Activated CD4-positive, alpha-beta T cell treated with anti-CD3 and anti-CD28 coated beads, Interleukin-2, amount 50 U/mL, for 16 hours (primary cell): ENCODE data around the gene BAZ2B.

Experiments used
- DNase-seq: peaks from one replicate; pipeline ENCODE4 v3.0.0-alpha.2; 2020

BAZ2B gene

GRCh38 chr2:159526433-159526832, 89.9 kb downstream of the BAZ2B start:
- DNase-seq, result no peak

GRCh38 chr2:159525012-159525411, 91.3 kb downstream of the BAZ2B start:
- no peak for DNase-seq

- no peak for DNase-seq
These were observed 95.1 kb downstream of the BAZ2B start for GRCh38 chr2:159521272-159521671.

- no peak for DNase-seq
These were observed 97.9 kb downstream of the BAZ2B start for GRCh38 chr2:159518321-159519005.

- DNase-seq, result peak; percentile 39
These were observed 100.0 kb downstream of the BAZ2B start for GRCh38 chr2:159516241-159516758.

GRCh38 chr2:159515441-159515840, 100.9 kb downstream of the BAZ2B start:
- DNase-seq, result no peak

- DNase-seq, result no peak
These were observed 102.6 kb downstream of the BAZ2B start for GRCh38 chr2:159513745-159514144.

GRCh38 chr2:159508140-159508539, 108.2 kb downstream of the BAZ2B start:
- no peak for DNase-seq

GRCh38 chr2:159506764-159507440, 109.4 kb downstream of the BAZ2B start:
- DNase-seq, result no peak

GRCh38 chr2:159506202-159506601, 110.1 kb downstream of the BAZ2B start:
- DNase-seq, result no peak

GRCh38 chr2:159505196-159505595, 111.2 kb downstream of the BAZ2B start:
- no peak for DNase-seq

GRCh38 chr2:159501743-159502142, 114.6 kb downstream of the BAZ2B start:
- DNase-seq, result no peak

GRCh38 chr2:159497847-159498246, 118.5 kb downstream of the BAZ2B start:
- DNase-seq, result no peak

GRCh38 chr2:159497256-159497655, 119.1 kb downstream of the BAZ2B start:
- peak; percentile 14 for DNase-seq

- DNase-seq, result no peak
These were observed 126.9 kb downstream of the BAZ2B start for GRCh38 chr2:159489476-159489875.

GRCh38 chr2:159484532-159484931, 131.8 kb downstream of the BAZ2B start:
- no peak for DNase-seq

- no peak for DNase-seq
These were observed 140.0 kb downstream of the BAZ2B start for GRCh38 chr2:159476329-159476728.

- no peak for DNase-seq
These were observed 140.6 kb downstream of the BAZ2B start for GRCh38 chr2:159475793-159476192.

GRCh38 chr2:159471340-159471739, 145.0 kb downstream of the BAZ2B start:
- DNase-seq, result no peak

GRCh38 chr2:159468257-159468656, 148.1 kb downstream of the BAZ2B start:
- DNase-seq, result no peak

- DNase-seq, result no peak
These were observed 153.4 kb downstream of the BAZ2B start for GRCh38 chr2:159462961-159463360.

GRCh38 chr2:159462201-159462785, 154.1 kb downstream of the BAZ2B start:
- no peak for DNase-seq

- no peak for DNase-seq
These were observed 155.3 kb downstream of the BAZ2B start for GRCh38 chr2:159461076-159461475.

GRCh38 chr2:159460227-159460626, 156.1 kb downstream of the BAZ2B start:
- no peak for DNase-seq
